ELF-1 (cell line): ENCODE data around the gene PARP14.

Experiments
- DNase-seq: peaks from one replicate; pipeline ENCODE4 v3.0.0-alpha.2; 2016; ENCODE audit warnings: low read depth, low spot score

The PARP14 gene

DNA sequence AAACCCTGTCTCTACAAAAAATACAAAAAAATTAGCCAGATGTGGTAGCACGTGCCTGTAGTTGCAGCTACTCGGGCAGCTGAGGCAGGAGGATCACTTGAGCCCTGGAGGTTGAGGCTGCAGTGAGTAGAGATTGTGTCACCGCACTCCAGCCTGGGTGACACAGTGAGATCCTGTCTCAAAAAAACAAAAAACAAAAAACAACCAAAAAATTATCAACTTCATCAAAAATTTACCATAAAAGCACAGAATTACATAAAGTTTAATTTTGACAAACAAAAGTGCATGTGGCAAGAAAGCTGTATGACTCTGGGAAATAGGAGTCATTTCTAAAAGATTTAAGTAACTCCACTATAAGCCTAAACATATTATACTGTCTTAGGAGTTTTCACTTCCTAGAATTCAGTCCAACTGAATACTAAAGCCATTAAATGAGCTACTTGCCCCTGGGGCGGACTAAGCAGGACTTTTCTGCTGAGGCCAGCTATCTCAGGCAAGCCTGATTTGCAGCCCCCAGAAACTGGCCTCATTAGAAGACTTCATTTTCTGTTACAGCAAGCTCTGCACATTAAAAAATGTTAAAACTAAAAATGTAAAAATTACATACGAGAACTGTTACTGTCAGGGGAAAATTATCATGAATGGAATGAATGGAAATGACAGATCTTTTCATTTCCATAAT is 90.0 kb downstream of the PARP14 start:
- no peak for DNase-seq

DNA sequence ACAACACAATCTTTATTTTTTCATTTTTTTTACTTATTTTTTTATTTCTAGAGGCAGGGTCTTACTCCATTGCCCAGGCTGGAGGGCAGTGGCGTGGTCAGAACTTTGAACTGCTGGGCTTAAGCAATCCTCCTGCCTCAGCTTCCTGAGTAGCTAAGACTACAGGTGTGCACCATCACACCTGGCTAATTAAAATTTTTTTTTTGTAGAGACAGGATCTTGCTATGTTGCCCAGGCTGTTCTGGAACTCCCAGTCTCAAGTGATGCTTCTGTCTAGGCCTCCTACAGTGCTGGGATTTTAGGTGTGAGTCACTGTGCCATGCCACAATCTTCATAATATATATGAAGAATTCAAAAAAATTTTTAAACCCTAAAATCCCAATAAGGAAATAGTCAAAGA is 92.2 kb downstream of the PARP14 start:
- no peak for DNase-seq

DNA sequence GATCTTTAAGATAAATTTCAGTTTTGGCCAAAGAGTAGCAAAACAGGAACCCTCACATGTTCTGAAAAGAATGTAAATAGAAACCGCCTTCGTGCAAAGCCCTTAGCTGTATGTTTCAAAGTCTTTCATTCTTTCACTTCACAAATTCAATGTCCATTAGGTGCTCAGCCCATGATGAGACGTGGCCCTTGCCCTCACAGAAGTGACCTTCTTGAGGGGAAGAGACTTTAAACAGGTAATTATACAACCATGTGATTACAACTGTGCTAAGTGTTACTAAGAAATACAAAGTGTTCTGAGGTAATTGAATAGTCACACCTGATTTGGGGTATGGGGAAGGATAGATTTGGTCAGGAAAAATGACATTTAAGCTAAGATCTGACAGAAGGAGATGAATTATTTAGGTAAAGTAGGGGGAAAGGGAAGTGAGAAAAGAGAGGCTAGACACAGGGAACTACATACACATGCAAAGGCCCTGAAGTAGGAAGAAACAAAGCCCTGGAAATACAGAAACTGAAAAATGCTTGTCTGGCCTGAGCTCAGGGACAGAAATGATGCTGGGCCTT is 93.4 kb downstream of the PARP14 start:
- no peak for DNase-seq

DNA sequence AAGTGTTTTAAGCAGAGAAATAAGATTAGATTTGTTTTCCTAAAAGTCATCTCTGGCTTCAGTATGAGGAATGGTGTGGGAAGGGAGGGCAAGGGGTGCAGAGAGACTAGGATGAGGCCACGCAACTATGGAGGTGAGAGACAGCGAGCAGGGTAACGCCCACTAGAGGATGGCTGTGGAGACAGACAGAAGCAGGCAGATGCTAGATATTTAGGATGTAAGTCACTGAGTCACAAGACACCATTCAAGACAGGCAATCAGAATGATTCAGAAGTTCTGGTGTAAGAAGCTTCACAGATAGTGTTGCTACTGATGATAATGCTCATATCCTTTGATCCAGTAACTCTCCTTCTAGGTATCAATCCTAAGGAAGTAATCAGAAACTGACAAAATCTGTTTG is 93.9 kb downstream of the PARP14 start:
- DNase-seq = no peak

DNA sequence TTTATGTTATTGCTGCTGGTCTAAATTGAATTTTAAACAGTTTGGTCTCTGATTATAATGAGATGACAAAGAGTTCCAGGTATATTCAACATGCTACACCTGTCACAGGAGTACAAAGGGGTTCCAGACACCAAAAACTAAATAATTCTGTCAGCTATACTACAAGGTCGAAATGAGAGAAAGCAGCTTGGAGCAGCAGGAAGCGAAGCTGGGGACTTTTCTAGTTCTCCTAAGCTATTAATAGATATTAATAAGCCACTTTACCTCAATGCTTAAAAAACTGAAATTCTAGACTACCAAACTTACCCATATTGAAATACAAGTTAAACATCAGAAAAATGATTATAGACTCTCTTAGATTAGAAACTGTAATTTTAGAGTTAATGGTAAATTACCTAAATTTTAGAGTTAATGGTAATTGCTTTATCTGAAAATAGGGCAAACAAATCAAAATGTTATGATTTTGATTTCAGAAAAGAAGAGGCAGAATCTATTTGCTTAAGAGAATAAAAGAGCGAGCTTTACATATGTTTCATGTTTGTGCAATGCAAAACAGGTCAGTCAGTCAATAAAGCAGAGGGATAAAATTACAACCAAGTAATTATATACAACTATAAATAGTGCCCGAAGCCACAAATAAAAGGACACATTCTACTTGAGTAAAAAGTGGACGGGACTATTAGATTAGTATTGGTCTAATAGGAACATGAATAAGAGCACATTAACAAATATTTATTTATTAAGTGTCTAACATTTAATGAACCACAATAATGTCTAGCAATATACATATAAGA is 96.2 kb downstream of the PARP14 start:
- no peak for DNase-seq

DNA sequence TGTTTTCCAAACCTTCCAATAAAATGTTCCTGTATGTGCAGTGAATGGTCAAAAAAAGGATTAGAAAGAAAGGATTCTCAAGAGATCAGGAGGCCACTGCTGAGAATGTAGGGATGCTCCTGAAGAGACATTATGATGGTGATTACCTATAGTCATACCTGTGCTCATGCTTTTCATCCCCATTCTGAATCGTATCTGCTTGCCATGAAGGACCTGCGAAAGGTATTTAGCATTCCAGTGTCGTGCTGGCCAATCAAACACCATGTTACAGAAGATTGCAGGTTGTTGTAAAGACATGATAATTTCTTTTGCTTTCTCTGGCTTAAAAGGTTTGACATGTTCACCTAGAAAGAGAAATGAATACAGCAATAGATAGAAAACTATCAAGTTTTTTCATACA is 96.9 kb downstream of the PARP14 start:
- DNase-seq = no peak
